ENCODE results near the gene TIMM10. TPM values are rescaled to one million over a fixed set of nuclear protein-coding genes. Genes with fewer than 3 reads are reported as not detected.
A peak's percentile ranks its signal among the peaks of the same experiment; 100 is the strongest.

TIMM10 gene
- total and polyA plus RNA-seq, 5 donors, result 40.6 to 68.8 (median 53.0) TPM

- ATAC-seq (no peak), DNase-seq (no peak)
- WGBS, result 80% methylated on average over 8 of the region's 8 CpGs
- no peaks in the 10 kb centered on the region for H3K9me3 ChIP-seq (ENCODE audit: control insufficient read depth, low read length)
- H3K4me1 ChIP-seq (ENCODE audit: control insufficient read depth, insufficient read depth, low read length), result no peaks in the 10 kb centered on the region
- no peak overlapping the region for H3K27ac ChIP-seq (ENCODE audit: low read length)
- intact Hi-C loops (cut with DNase I), result no loop called here
- H3K4me3 ChIP-seq (ENCODE audit: low read length), result no peak overlapping the region
- H3K27me3 ChIP-seq (ENCODE audit: control insufficient read depth, insufficient read depth), result no peaks in the 10 kb centered on the region
Observed at GRCh38 chr11:57556041-57556440, 25.5 kb upstream of the TIMM10 start.

- intact Hi-C loops (cut with DNase I), result no loop called here
- 91% methylated on average over 2 of the region's 2 CpGs for WGBS
- no peak for DNase-seq
Observed at GRCh38 chr11:57555393-57555792, 24.8 kb upstream of the TIMM10 start.

GRCh38 chr11:57552479-57552878 is 21.9 kb upstream of the TIMM10 start:
- no peak for DNase-seq
- intact Hi-C loops (cut with DNase I), result no loop called here
- 77% methylated on average over 5 of the region's 5 CpGs for WGBS
- Histone ChIP-seq H3K9me3 (ENCODE audit: control insufficient read depth, low read length) (no peaks in the 10 kb centered on the region), H3K4me3 (ENCODE audit: low read length) (no peak overlapping the region), H3K27me3 (ENCODE audit: control insufficient read depth, insufficient read depth) (no peaks in the 10 kb centered on the region), H3K4me1 (ENCODE audit: control insufficient read depth, insufficient read depth, low read length) (no peaks in the 10 kb centered on the region), H3K27ac (ENCODE audit: low read length) (no peak overlapping the region)
- no peak for ATAC-seq

More at GRCh38 chr11:57555393-57555792, 24.8 kb upstream of the TIMM10 start:
- Histone ChIP-seq H3K9me3 (ENCODE audit: control insufficient read depth, low read length) (no peaks in the 10 kb centered on the region), H3K27ac (ENCODE audit: low read length) (no peak overlapping the region), H3K27me3 (ENCODE audit: control insufficient read depth, insufficient read depth) (no peaks in the 10 kb centered on the region), H3K4me3 (ENCODE audit: low read length) (no peak overlapping the region), H3K4me1 (ENCODE audit: control insufficient read depth, insufficient read depth, low read length) (no peaks in the 10 kb centered on the region)
- no peak for ATAC-seq

GRCh38 chr11:57551941-57552340 is 21.4 kb upstream of the TIMM10 start:
- Histone ChIP-seq H3K4me3 (ENCODE audit: low read length) (no peak overlapping the region), H3K4me1 (ENCODE audit: control insufficient read depth, insufficient read depth, low read length) (no peaks in the 10 kb centered on the region), H3K9me3 (ENCODE audit: control insufficient read depth, low read length) (no peaks in the 10 kb centered on the region), H3K27ac (ENCODE audit: low read length) (no peak overlapping the region), H3K27me3 (ENCODE audit: control insufficient read depth, insufficient read depth) (no peaks in the 10 kb centered on the region)
- intact Hi-C loops (cut with DNase I), result no loop called here
- ATAC-seq, result no peak
- DNase-seq, result no peak
- 89% methylated on average over 4 of the region's 4 CpGs for WGBS

GRCh38 chr11:57549983-57550382 is 19.4 kb upstream of the TIMM10 start:
- Histone ChIP-seq H3K4me3 (ENCODE audit: low read length) (no peak overlapping the region), H3K9me3 (ENCODE audit: control insufficient read depth, low read length) (no peaks in the 10 kb centered on the region), H3K27me3 (ENCODE audit: control insufficient read depth, insufficient read depth) (no peaks in the 10 kb centered on the region), H3K27ac (ENCODE audit: low read length) (no peak overlapping the region), H3K4me1 (ENCODE audit: control insufficient read depth, insufficient read depth, low read length) (no peaks in the 10 kb centered on the region)
- DNase-seq (no peak), ATAC-seq (no peak)
- intact Hi-C loops (cut with DNase I), result no loop called here
- 90% methylated on average over 8 of the region's 8 CpGs for WGBS

GRCh38 chr11:57547854-57548377 is 17.4 kb upstream of the TIMM10 start:
- intact Hi-C loops (cut with DNase I), result no loop called here
- ATAC-seq (peak in 1 of 2 donors; percentile 28), DNase-seq (no peak)
- 33% methylated on average over 6 of the region's 6 CpGs for WGBS
- Histone ChIP-seq H3K27ac (ENCODE audit: low read length) (no peak overlapping the region), H3K27me3 (ENCODE audit: control insufficient read depth, insufficient read depth) (no peaks in the 10 kb centered on the region), H3K9me3 (ENCODE audit: control insufficient read depth, low read length) (no peaks in the 10 kb centered on the region), H3K4me1 (ENCODE audit: control insufficient read depth, insufficient read depth, low read length) (no peaks in the 10 kb centered on the region), H3K4me3 (ENCODE audit: low read length) (no peak overlapping the region)

- Histone ChIP-seq H3K4me1 (ENCODE audit: control insufficient read depth, insufficient read depth, low read length) (no peaks in the 10 kb centered on the region), H3K27me3 (ENCODE audit: control insufficient read depth, insufficient read depth) (no peaks in the 10 kb centered on the region), H3K9me3 (ENCODE audit: control insufficient read depth, low read length) (no peaks in the 10 kb centered on the region), H3K27ac (ENCODE audit: low read length) (no peak overlapping the region), H3K4me3 (ENCODE audit: low read length) (no peak overlapping the region)
- DNase-seq (no peak), ATAC-seq (no peak)
- intact Hi-C loops (cut with DNase I), result no loop called here
- 64% methylated on average over 5 of the region's 5 CpGs for WGBS
Observed at GRCh38 chr11:57546869-57547475, 16.4 kb upstream of the TIMM10 start.

- DNase-seq (no peak), ATAC-seq (no peak)
- intact Hi-C loops (cut with DNase I), result no loop called here
- Histone ChIP-seq H3K4me3 (ENCODE audit: low read length) (no peak overlapping the region), H3K27me3 (ENCODE audit: control insufficient read depth, insufficient read depth) (no peaks in the 10 kb centered on the region), H3K4me1 (ENCODE audit: control insufficient read depth, insufficient read depth, low read length) (no peaks in the 10 kb centered on the region), H3K27ac (ENCODE audit: low read length) (no peak overlapping the region), H3K9me3 (ENCODE audit: control insufficient read depth, low read length) (no peaks in the 10 kb centered on the region)
- 96% methylated on average over 7 of the region's 7 CpGs for WGBS
Observed at GRCh38 chr11:57546451-57546850, 15.9 kb upstream of the TIMM10 start.

GRCh38 chr11:57545883-57546282 is 15.3 kb upstream of the TIMM10 start:
- Histone ChIP-seq H3K4me3 (ENCODE audit: low read length) (no peak overlapping the region), H3K27ac (ENCODE audit: low read length) (no peak overlapping the region), H3K27me3 (ENCODE audit: control insufficient read depth, insufficient read depth) (no peaks in the 10 kb centered on the region), H3K9me3 (ENCODE audit: control insufficient read depth, low read length) (no peaks in the 10 kb centered on the region), H3K4me1 (ENCODE audit: control insufficient read depth, insufficient read depth, low read length) (no peaks in the 10 kb centered on the region)
- ATAC-seq (peak in 1 of 2 donors; percentile 7), DNase-seq (peak in 1 of 3 donors; percentile 63)
- intact Hi-C loops (cut with DNase I), result no loop called here
- WGBS, result 90% methylated on average over 13 of the region's 13 CpGs

- intact Hi-C loops (cut with DNase I), result no loop called here
- Histone ChIP-seq H3K27me3 (ENCODE audit: control insufficient read depth, insufficient read depth) (no peaks in the 10 kb centered on the region), H3K4me3 (ENCODE audit: low read length) (no peak overlapping the region), H3K27ac (ENCODE audit: low read length) (no peak overlapping the region), H3K9me3 (ENCODE audit: control insufficient read depth, low read length) (no peaks in the 10 kb centered on the region), H3K4me1 (ENCODE audit: control insufficient read depth, insufficient read depth, low read length) (no peaks in the 10 kb centered on the region)
- 94% methylated on average over 6 of the region's 6 CpGs for WGBS
- DNase-seq, result no peak
- no peak for ATAC-seq
Observed at GRCh38 chr11:57544566-57544965, 14.0 kb upstream of the TIMM10 start.

GRCh38 chr11:57543593-57543992 is 13.0 kb upstream of the TIMM10 start:
- Histone ChIP-seq H3K4me1 (ENCODE audit: control insufficient read depth, insufficient read depth, low read length) (no peaks in the 10 kb centered on the region), H3K4me3 (ENCODE audit: low read length) (no peak overlapping the region), H3K27me3 (ENCODE audit: control insufficient read depth, insufficient read depth) (no peaks in the 10 kb centered on the region), H3K27ac (ENCODE audit: low read length) (no peak overlapping the region), H3K9me3 (ENCODE audit: control insufficient read depth, low read length) (no peaks in the 10 kb centered on the region)
- ATAC-seq (peak in 1 of 2 donors; percentile 19), DNase-seq (no peak)
- intact Hi-C loops (cut with DNase I), result no loop called here
- WGBS, result 57% methylated on average over 6 of the region's 6 CpGs

GRCh38 chr11:57542582-57542981 is 12.0 kb upstream of the TIMM10 start:
- no peak for ATAC-seq
- Histone ChIP-seq H3K4me1 (ENCODE audit: control insufficient read depth, insufficient read depth, low read length) (no peaks in the 10 kb centered on the region), H3K27ac (ENCODE audit: low read length) (no peak overlapping the region), H3K9me3 (ENCODE audit: control insufficient read depth, low read length) (no peaks in the 10 kb centered on the region), H3K4me3 (ENCODE audit: low read length) (no peak overlapping the region), H3K27me3 (ENCODE audit: control insufficient read depth, insufficient read depth) (no peaks in the 10 kb centered on the region)
- intact Hi-C loops (cut with DNase I), result no loop called here
- WGBS, result 49% methylated on average over 4 of the region's 4 CpGs
- no peak for DNase-seq

Data from right cardiac atrium (tissue), 5 donors.